AG04450 (cell line): ENCODE data around the gene SEZ6L. TPM values are rescaled to one million over a fixed set of nuclear protein-coding genes. Genes with fewer than 3 reads are reported as not detected.

Source experiments
- CTCF ChIA-PET: fragments of 300-600, 350-600 bp; formaldehyde crosslinking; extraction: SDS; loops from one replicate; lab custom pipeline; 2022; ENCODE audit warnings: antibody characterized with exemption, inconsistent platforms; lab: Charles Lee
- POLR2A ChIA-PET: fragments of 350-600 bp; formaldehyde crosslinking; extraction: SDS; loops from one replicate; lab custom pipeline; 2021; ENCODE audit warnings: antibody characterized with exemption, inconsistent platforms; lab: Yijun Ruan, JAX
- DNase-seq: peaks from one replicate; pipeline ENCODE4 v3.0.0-alpha.2; 2011; ENCODE audit warnings: low read depth, low spot score
- H3K27ac ChIP-seq: one replicate; pipeline ENCODE4 v1.5.1; 2012; ENCODE audit warnings: low read depth, low read length, control low read depth
- H3K27me3 ChIP-seq: one replicate; pipeline ENCODE4 v1.6.0; 2012; ENCODE audit warnings: low read length; ENCODE audit not compliant: control insufficient read depth, insufficient read depth
- H3K4me3 ChIP-seq: 2 replicates; pipeline ENCODE4 v1.5.1; 2011; ENCODE audit warnings: mild to moderate bottlenecking, low read depth, low read length, control low read depth
- H3K9me3 ChIP-seq: 2 replicates; pipeline ENCODE4 v1.5.1; 2012; ENCODE audit warnings: low read length; ENCODE audit not compliant: control insufficient read depth, insufficient read depth
- CTCF ChIP-seq: IDR thresholded peaks from 2 replicates; pipeline ENCODE4 v1.5.1; 2011; ENCODE audit warnings: low read depth, low read length, control low read depth, inconsistent platforms
- polyA plus RNA-seq: library from polyadenylated mRNA; depleted of rRNA; stranded (reverse); fragments of >200 nt; gene quantifications from 2 replicates; pipeline ENCODE4 v1.2.3, GENCODE V29; 2011

SEZ6L gene
- polyA plus RNA-seq, 1 experiment = not detected

- Histone ChIP-seq H3K27me3 (no peaks in the 10 kb centered on the region), H3K4me3 (no peak overlapping the region), H3K27ac (no peak overlapping the region), H3K9me3 (no peaks in the 10 kb centered on the region; the same call in 1 of the 2 replicates)
- POLR2A ChIA-PET = no interaction called here
- CTCF ChIA-PET = no interaction called here
- no peak for TF ChIP-seq CTCF
- DNase-seq = no peak
Measured at GRCh38 chr22:26194313-26194712, 25.1 kb downstream of the SEZ6L start.

- CTCF ChIA-PET = no interaction called here
- POLR2A ChIA-PET = no interaction called here
- DNase-seq = no peak
- no peak for TF ChIP-seq CTCF
- no peak overlapping the region for H3K4me3 ChIP-seq
- H3K27me3 ChIP-seq = no peaks in the 10 kb centered on the region
- no peaks in the 10 kb centered on the region for H3K9me3 ChIP-seq
- no peak overlapping the region for H3K27ac ChIP-seq
Measured at GRCh38 chr22:26194877-26195276, 25.6 kb downstream of the SEZ6L start.

- no peak overlapping the region for H3K27ac ChIP-seq
- H3K9me3 ChIP-seq = peaks cover 10% of the 10 kb centered on the region; the same call in 1 of the 2 replicates
- H3K4me3 ChIP-seq = no peak overlapping the region
- no peak for DNase-seq
- TF ChIP-seq CTCF = no peak
- POLR2A ChIA-PET = no interaction called here
- no peaks in the 10 kb centered on the region for H3K27me3 ChIP-seq
- CTCF ChIA-PET = no interaction called here
Measured at GRCh38 chr22:26196657-26197056, 27.4 kb downstream of the SEZ6L start.

- TF ChIP-seq CTCF = no peak
- POLR2A ChIA-PET = no interaction called here
- H3K27me3 ChIP-seq = no peaks in the 10 kb centered on the region
- CTCF ChIA-PET = no interaction called here
- no peak overlapping the region for H3K27ac ChIP-seq
- H3K9me3 ChIP-seq = peaks cover 10% of the 10 kb centered on the region; the same call in 1 of the 2 replicates
- H3K4me3 ChIP-seq = no peak overlapping the region
- no peak for DNase-seq
Measured at GRCh38 chr22:26197425-26197824, 28.2 kb downstream of the SEZ6L start.

GRCh38 chr22:26199665-26200064 is 30.4 kb downstream of the SEZ6L start:
- DNase-seq = no peak
- no peak for TF ChIP-seq CTCF
- CTCF ChIA-PET = no interaction called here
- no peaks in the 10 kb centered on the region for H3K27me3 ChIP-seq
- POLR2A ChIA-PET = no interaction called here
- no peak overlapping the region for H3K4me3 ChIP-seq
- H3K9me3 ChIP-seq = peaks cover 10% of the 10 kb centered on the region; the same call in 1 of the 2 replicates
- H3K27ac ChIP-seq = no peak overlapping the region
